Measurements from ENCODE around the gene ZFAND2B.

DNA sequence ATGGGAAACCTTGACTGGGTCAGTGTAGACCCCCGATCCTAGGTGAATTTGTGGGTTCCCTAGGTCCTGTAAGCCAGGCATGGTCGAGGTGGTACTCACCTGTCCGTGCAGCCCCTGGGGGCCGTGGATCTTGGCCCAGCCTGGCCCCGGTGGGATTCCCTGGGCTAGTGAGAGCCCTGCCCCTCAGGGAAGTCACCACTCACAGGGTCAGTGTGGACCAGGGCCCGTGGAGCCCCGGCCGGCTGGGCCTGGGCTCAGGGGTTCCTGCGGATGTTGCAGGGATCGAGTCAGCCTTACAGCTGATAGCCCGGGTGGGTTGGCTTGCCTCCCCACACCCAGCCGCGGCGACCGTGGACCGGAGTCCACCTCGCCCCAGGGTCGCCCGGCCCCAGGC is 22.3 kb downstream of the ZFAND2B start:
- no peak for TF ChIP-seq CTCF (IDR thresholded peaks at IDR 0.05)
- TF ChIP-seq POLR2A (IDR thresholded peaks at IDR 0.05) = no peak
